ENCODE measurements around the gene STX5. TPM values are rescaled to one million over a fixed set of nuclear protein-coding genes. Genes with fewer than 3 reads are reported as not detected.
"Not testable (repeated sequence)": the region's sequence is repeated elsewhere in the genome, so short reads cannot be mapped to it uniquely, and the experiment has no call there.

STX5 gene
- total and polyA plus RNA-seq, 7 donors: 27.1 to 37.8 (median 30.7) TPM

- Histone ChIP-seq H3K36me3 (peaks cover 6 to 28% (median 16%) of the 10 kb centered on the region in 4 donors), H3K27me3 (no peaks in the 10 kb centered on the region), H3K27ac (peak within 1 kb of the TSS; percentile 91 to 96 (median 94)), H3K4me3 (peak within 1 kb of the TSS; percentile 62 to 73 (median 68)), H3K9me3 (no peaks in the 10 kb centered on the region), H3K4me1 (peaks cover 0 to 28% (median 22%) of the 10 kb centered on the region in 4 donors)
- TF ChIP-seq EP300 (IDR thresholded peaks at IDR 0.05) (peak in 1 of 4 donors; percentile 10), POLR2A (IDR thresholded peaks at IDR 0.05) (peak; percentile 31 to 42), POLR2AphosphoS5 (IDR thresholded peaks at IDR 0.05) (peak; percentile 63 to 81 (median 71)), CTCF (IDR thresholded peaks at IDR 0.05) (no peak)
- peak; percentile 100 for DNase-seq
- intact Hi-C loops (cut with DNase I): loop anchor here (1.0 to 5.0 kb wide), 2 partner anchors 15 to 44 kb away; partner anchors contain the start of genes HNRNPUL2 and TTC9C
- WGBS, 2 donors: 2 to 3% methylated on average over 60 of the region's 60 CpGs
Measured at GRCh38 chr11:62771144-62772021, 60.5 kb downstream of the STX5 start, which contains the start of gene TAF6L. TAF6L (plus strand) TSS chr11:62771396; CDS start chr11:62775784, 4,388 bp downstream.

- TF ChIP-seq CTCF (IDR thresholded peaks at IDR 0.05) (no peak), EP300 (IDR thresholded peaks at IDR 0.05) (no peak), POLR2AphosphoS5 (IDR thresholded peaks at IDR 0.05) (no peak), POLR2A (IDR thresholded peaks at IDR 0.05) (no peak)
- peaks cover 0 to 28% (median 22%) of the 10 kb centered on the region in 4 donors for H3K4me1 ChIP-seq
- intact Hi-C loops (cut with DNase I): loop anchor here (1.0 to 5.0 kb wide), 2 partner anchors 16 to 43 kb away; partner anchors contain the start of genes HNRNPUL2 and TTC9C
- H3K36me3 ChIP-seq: peaks cover 9 to 28% (median 19%) of the 10 kb centered on the region in 4 donors
- DNase-seq: peak; percentile 74
- 1% methylated on average over 18 of the region's 18 CpGs for WGBS, 2 donors
- H3K27ac ChIP-seq: peak overlapping the region; percentile 91 to 96 (median 94)
- no peaks in the 10 kb centered on the region for H3K9me3 ChIP-seq
- no peaks in the 10 kb centered on the region for H3K27me3 ChIP-seq
- peak overlapping the region; percentile 62 to 73 (median 68) for H3K4me3 ChIP-seq
Measured at GRCh38 chr11:62770778-62771143, 61.1 kb downstream of the STX5 start.

- DNase-seq; intact Hi-C loops (cut with DNase I); H3K27me3 ChIP-seq; H3K9me3 ChIP-seq: not testable (repeated sequence)
- peaks cover 5 to 14% (median 6%) of the 10 kb centered on the region in 4 donors for H3K36me3 ChIP-seq
- H3K4me1 ChIP-seq: peaks cover 0 to 24% (median 13%) of the 10 kb centered on the region in 4 donors
- 26 to 37% methylated on average over 9 of the region's 9 CpGs for WGBS, 2 donors
- peak overlapping the region; percentile 58 to 90 (median 70) for H3K4me3 ChIP-seq
- peak overlapping the region; percentile 84 to 93 (median 86) for H3K27ac ChIP-seq
Measured at GRCh38 chr11:62760867-62761227, 71.0 kb downstream of the STX5 start.

- 73 to 80% methylated on average over 9 of the region's 9 CpGs for WGBS, 2 donors
- DNase-seq: no peak
- Histone ChIP-seq H3K4me1 (peaks cover 0 to 25% (median 21%) of the 10 kb centered on the region in 4 donors), H3K27ac (no peak overlapping the region), H3K4me3 (no peak overlapping the region), H3K27me3 (no peaks in the 10 kb centered on the region), H3K9me3 (no peaks in the 10 kb centered on the region), H3K36me3 (no peaks in the 10 kb centered on the region)
- TF ChIP-seq EP300 (IDR thresholded peaks at IDR 0.05): no peak
- TF ChIP-seq CTCF (IDR thresholded peaks at IDR 0.05): no peak
- TF ChIP-seq POLR2AphosphoS5 (IDR thresholded peaks at IDR 0.05): no peak
- no peak for TF ChIP-seq POLR2A (IDR thresholded peaks at IDR 0.05)
- intact Hi-C loops (cut with DNase I): no loop called here
Measured at GRCh38 chr11:62757846-62758788, 73.7 kb downstream of the STX5 start.

Small RNA genes within 50 kb of the gene (small RNA-seq; reads per million reads assigned to genes)
- 0.36 to 0.66 (median 0.65) reads per million in 3 donors for gene MIR6514
- gene RF00099: 0 reads per million in 3 donors
- 0 reads per million in 3 donors for gene RNU6-118P
- 0 reads per million in 3 donors for gene SNORD22
- gene SNORD26: 0 reads per million in 3 donors
- 0 reads per million in 3 donors for gene SNORD27
- gene SNORD28: 0 reads per million in 3 donors
- 485 to 1,563 (median 1,418) reads per million in 3 donors for gene SNORD30

Other genes with a start within 250 kb of the STX5 start
- 1 to 10 TPM; 5.4 to 7.1 (median 6.2) TPM for gene TUT1, start 240.5 kb downstream of the STX5 start, total RNA-seq
- gene TUT1, start 240.5 kb downstream of the STX5 start, polyA plus RNA-seq: 10 to 100 TPM in 1 of 3 donors, 1 to 10 TPM in 2; 5.3 to 16.8 (median 6.0) TPM
- 10 to 100 TPM; 50.1 to 62.2 (median 58.1) TPM for gene MTA2, start 230.2 kb downstream of the STX5 start, total RNA-seq
- 10 to 100 TPM; 28.8 to 86.3 (median 36.1) TPM for gene MTA2, start 230.2 kb downstream of the STX5 start, polyA plus RNA-seq
- gene EML3, start 219.3 kb downstream of the STX5 start, total RNA-seq: 10 to 100 TPM; 19.6 to 39.5 (median 30.2) TPM
- gene EML3, start 219.3 kb downstream of the STX5 start, polyA plus RNA-seq: 10 to 100 TPM; 10.6 to 50.7 (median 16.2) TPM
- 10 to 100 TPM in 2 of 4 donors, 1 to 10 TPM in 2; 5.3 to 13.8 (median 10.1) TPM for gene ROM1, start 218.8 kb downstream of the STX5 start, total RNA-seq
- gene ROM1, start 218.8 kb downstream of the STX5 start, polyA plus RNA-seq: 10 to 100 TPM in 1 of 3 donors, 1 to 10 TPM in 2; 3.0 to 14.2 (median 3.2) TPM
- gene B3GAT3, start 210.1 kb downstream of the STX5 start, total RNA-seq: 10 to 100 TPM; 11.1 to 26.3 (median 16.8) TPM
- gene B3GAT3, start 210.1 kb downstream of the STX5 start, polyA plus RNA-seq: 10 to 100 TPM in 2 of 3 donors, 1 to 10 TPM in 1; 9.7 to 47.5 (median 11.4) TPM
- 100 to 1,000 TPM in 1 of 4 donors, 10 to 100 TPM in 3; 67.4 to 111 (median 77.9) TPM for gene GANAB, start 185.4 kb downstream of the STX5 start, total RNA-seq
- gene GANAB, start 185.4 kb downstream of the STX5 start, polyA plus RNA-seq: 100 to 1,000 TPM in 1 of 3 donors, 10 to 100 TPM in 2; 12.6 to 163 (median 37.9) TPM
- 10 to 100 TPM; 11.2 to 13.2 (median 12.1) TPM for gene INTS5, start 178.7 kb downstream of the STX5 start, total RNA-seq
- 10 to 100 TPM in 1 of 3 donors, 1 to 10 TPM in 2; 7.8 to 14.8 (median 8.8) TPM for gene INTS5, start 178.7 kb downstream of the STX5 start, polyA plus RNA-seq
- gene C11orf98, start 166.8 kb downstream of the STX5 start, total RNA-seq: 10 to 100 TPM; 24.6 to 47.4 (median 26.9) TPM
- gene C11orf98, start 166.8 kb downstream of the STX5 start, polyA plus RNA-seq: 100 to 1,000 TPM; 166 to 183 (median 176) TPM
- 1 to 10 TPM; 2.9 to 6.1 (median 4.0) TPM for gene CSKMT, start 166.7 kb downstream of the STX5 start, total RNA-seq
- gene CSKMT, start 166.7 kb downstream of the STX5 start, polyA plus RNA-seq: 10 to 100 TPM in 1 of 3 donors, 1 to 10 TPM in 2; 1.2 to 19.4 (median 4.9) TPM
- 1 to 10 TPM; 4.9 to 9.7 (median 8.2) TPM for gene UQCC3, start 160.4 kb downstream of the STX5 start, total RNA-seq
- gene UQCC3, start 160.4 kb downstream of the STX5 start, polyA plus RNA-seq: 10 to 100 TPM; 15.8 to 19.8 (median 18.0) TPM
- gene LBHD1, start 159.8 kb downstream of the STX5 start, total RNA-seq: 1 to 10 TPM; 2.0 to 4.1 (median 3.7) TPM
- 10 to 100 TPM in 1 of 3 donors, 1 to 10 TPM in 2; 3.0 to 12.9 (median 5.8) TPM for gene LBHD1, start 159.8 kb downstream of the STX5 start, polyA plus RNA-seq
- 100 to 1,000 TPM; 174 to 298 (median 199) TPM for gene UBXN1, start 153.0 kb downstream of the STX5 start, total RNA-seq
- gene UBXN1, start 153.0 kb downstream of the STX5 start, polyA plus RNA-seq: 100 to 1,000 TPM; 132 to 188 (median 174) TPM
- gene LRRN4CL, start 142.5 kb downstream of the STX5 start, total RNA-seq: 10 to 100 TPM; 28.5 to 40.4 (median 32.1) TPM
- 1 to 10 TPM in 2 of 3 donors, under 1 TPM in 1; 0.23 to 3.1 (median 3.0) TPM for gene LRRN4CL, start 142.5 kb downstream of the STX5 start, polyA plus RNA-seq
- gene BSCL2, start 124.6 kb downstream of the STX5 start, total RNA-seq: 10 to 100 TPM; 35.5 to 69.8 (median 50.2) TPM
- 10 to 100 TPM; 18.0 to 72.3 (median 27.0) TPM for gene BSCL2, start 124.6 kb downstream of the STX5 start, polyA plus RNA-seq
- gene GNG3, start 124.4 kb downstream of the STX5 start, total RNA-seq: 1 to 10 TPM in 3 of 4 donors, not detected in 1; 1.4 to 5.0 (median 2.8) TPM
- 1 to 10 TPM in 2 of 3 donors, not detected in 1; 1.2 to 2.7 TPM for gene GNG3, start 124.4 kb downstream of the STX5 start, polyA plus RNA-seq
- 10 to 100 TPM; 22.9 to 30.7 (median 25.3) TPM for gene HNRNPUL2, start 104.6 kb downstream of the STX5 start, total RNA-seq
- 10 to 100 TPM; 36.6 to 54.3 (median 37.5) TPM for gene HNRNPUL2, start 104.6 kb downstream of the STX5 start, polyA plus RNA-seq
- gene TTC9C, start 103.6 kb downstream of the STX5 start, total RNA-seq: 10 to 100 TPM; 21.9 to 39.9 (median 24.2) TPM
- gene TTC9C, start 103.6 kb downstream of the STX5 start, polyA plus RNA-seq: 10 to 100 TPM; 27.6 to 30.4 (median 27.7) TPM
- 10 to 100 TPM in 1 of 4 donors, 1 to 10 TPM in 3; 6.6 to 12.1 (median 7.7) TPM for gene ZBTB3, start 77.9 kb downstream of the STX5 start, total RNA-seq
- gene ZBTB3, start 77.9 kb downstream of the STX5 start, polyA plus RNA-seq: 1 to 10 TPM; 1.2 to 5.0 (median 1.8) TPM
- gene POLR2G, start 70.5 kb downstream of the STX5 start, total RNA-seq: 10 to 100 TPM; 42.7 to 59.5 (median 53.6) TPM
- 100 to 1,000 TPM in 1 of 3 donors, 10 to 100 TPM in 2; 73.5 to 111 (median 95.5) TPM for gene POLR2G, start 70.5 kb downstream of the STX5 start, polyA plus RNA-seq
- gene TAF6L, start 60.7 kb downstream of the STX5 start, total RNA-seq: 10 to 100 TPM; 13.2 to 20.1 (median 16.7) TPM
- 10 to 100 TPM in 1 of 3 donors, 1 to 10 TPM in 2; 3.0 to 20.7 (median 9.0) TPM for gene TAF6L, start 60.7 kb downstream of the STX5 start, polyA plus RNA-seq
- 10 to 100 TPM; 38.2 to 49.6 (median 43.0) TPM for gene TMEM179B, start 44.6 kb downstream of the STX5 start, total RNA-seq
- gene TMEM179B, start 44.6 kb downstream of the STX5 start, polyA plus RNA-seq: 10 to 100 TPM; 27.0 to 63.9 (median 38.4) TPM
- 10 to 100 TPM; 16.0 to 27.1 (median 24.1) TPM for gene TMEM223, start 40.0 kb downstream of the STX5 start, total RNA-seq
- 10 to 100 TPM in 2 of 3 donors, 1 to 10 TPM in 1; 9.0 to 30.9 (median 15.5) TPM for gene TMEM223, start 40.0 kb downstream of the STX5 start, polyA plus RNA-seq
- 10 to 100 TPM; 33.2 to 68.1 (median 43.0) TPM for gene NXF1, start 26.6 kb downstream of the STX5 start, total RNA-seq
- gene NXF1, start 26.6 kb downstream of the STX5 start, polyA plus RNA-seq: 10 to 100 TPM; 20.3 to 63.3 (median 22.8) TPM
- 1 to 10 TPM in 1 of 4 donors, not detected in 3; 2.1 TPM for gene TEX54, start 790 bp upstream of the STX5 start, total RNA-seq
- gene TEX54, start 790 bp upstream of the STX5 start, polyA plus RNA-seq: not detected
- 10 to 100 TPM; 22.8 to 39.7 (median 34.7) TPM for gene WDR74, start 7.5 kb upstream of the STX5 start, total RNA-seq
- gene WDR74, start 7.5 kb upstream of the STX5 start, polyA plus RNA-seq: 10 to 100 TPM; 11.6 to 47.6 (median 24.0) TPM
- gene SLC3A2, start 48.8 kb upstream of the STX5 start, total RNA-seq: 10 to 100 TPM; 44.0 to 70.4 (median 50.4) TPM
- gene SLC3A2, start 48.8 kb upstream of the STX5 start, polyA plus RNA-seq: 100 to 1,000 TPM in 1 of 3 donors, 10 to 100 TPM in 2; 16.8 to 128 (median 39.1) TPM
- gene CHRM1, start 89.3 kb upstream of the STX5 start, total RNA-seq: under 1 TPM; 0.16 to 0.55 (median 0.38) TPM
- under 1 TPM in 1 of 3 donors, not detected in 2; 0.60 TPM for gene CHRM1, start 89.3 kb upstream of the STX5 start, polyA plus RNA-seq
- gene SLC22A6, start 152.9 kb upstream of the STX5 start, total RNA-seq: not detected
- not detected for gene SLC22A6, start 152.9 kb upstream of the STX5 start, polyA plus RNA-seq
- gene SLC22A8, start 183.8 kb upstream of the STX5 start, total RNA-seq: not detected
- not detected for gene SLC22A8, start 183.8 kb upstream of the STX5 start, polyA plus RNA-seq

Measured in sigmoid colon (tissue), 7 donors.